GM18907 (cell line): ENCODE results near the gene FER.
"Not testable (repeated sequence)": the region's sequence is repeated elsewhere in the genome, so short reads cannot be mapped to it uniquely, and the experiment has no call there.

Experiments used
- ATAC-seq: cut with Tn5 transposase; IDR thresholded peaks from one replicate; pipeline ENCODE4 v1.9.1; 2021; ENCODE audit warnings: mild to moderate bottlenecking, moderate library complexity; ENCODE audit not compliant: unreplicated experiment

FER gene

GRCh38 chr5:108747774-108748400 is at the start of gene FER:
FER (plus strand) TSS chr5:108747897; CDS start chr5:108798183, 50,286 bp downstream.
- ATAC-seq: peak; percentile 39

- ATAC-seq: not testable (repeated sequence)
These were observed 47.3 kb upstream of the FER start for GRCh38 chr5:108700388-108700787.

GRCh38 chr5:108700930-108701329 is 46.8 kb upstream of the FER start:
- no peak for ATAC-seq

GRCh38 chr5:108702546-108702945 is 45.2 kb upstream of the FER start:
- no peak for ATAC-seq

GRCh38 chr5:108703313-108703712 is 44.4 kb upstream of the FER start:
- ATAC-seq: no peak

- ATAC-seq: no peak
These were observed 40.6 kb upstream of the FER start for GRCh38 chr5:108707141-108707540.

GRCh38 chr5:108711898-108712297 is 35.8 kb upstream of the FER start:
- no peak for ATAC-seq

GRCh38 chr5:108715408-108715807 is 32.3 kb upstream of the FER start:
- ATAC-seq: no peak

- ATAC-seq: peak; percentile 96
These were observed 27.3 kb upstream of the FER start for GRCh38 chr5:108720391-108720790.

GRCh38 chr5:108726446-108727235 is 21.1 kb upstream of the FER start:
- ATAC-seq: no peak

GRCh38 chr5:108727236-108727650 is 20.5 kb upstream of the FER start:
- no peak for ATAC-seq

GRCh38 chr5:108727651-108728565 is 19.8 kb upstream of the FER start:
- ATAC-seq: peak; percentile 79

GRCh38 chr5:108728566-108729241 is 19.0 kb upstream of the FER start:
- ATAC-seq: peak; percentile 38

GRCh38 chr5:108729242-108729615 is 18.5 kb upstream of the FER start:
- no peak for ATAC-seq

- peak; percentile 64 for ATAC-seq
These were observed 16.9 kb upstream of the FER start for GRCh38 chr5:108730617-108731340.

- no peak for ATAC-seq
These were observed 11.9 kb upstream of the FER start for GRCh38 chr5:108735790-108736189.

GRCh38 chr5:108736855-108737254 is 10.8 kb upstream of the FER start:
- no peak for ATAC-seq

GRCh38 chr5:108739376-108739775 is 8.3 kb upstream of the FER start:
- ATAC-seq: no peak

GRCh38 chr5:108739906-108740305 is 7.8 kb upstream of the FER start:
- ATAC-seq: no peak

GRCh38 chr5:108743319-108743718 is 4.4 kb upstream of the FER start:
- ATAC-seq: no peak
